ENCODE measurements around the gene TUT7.

DNA sequence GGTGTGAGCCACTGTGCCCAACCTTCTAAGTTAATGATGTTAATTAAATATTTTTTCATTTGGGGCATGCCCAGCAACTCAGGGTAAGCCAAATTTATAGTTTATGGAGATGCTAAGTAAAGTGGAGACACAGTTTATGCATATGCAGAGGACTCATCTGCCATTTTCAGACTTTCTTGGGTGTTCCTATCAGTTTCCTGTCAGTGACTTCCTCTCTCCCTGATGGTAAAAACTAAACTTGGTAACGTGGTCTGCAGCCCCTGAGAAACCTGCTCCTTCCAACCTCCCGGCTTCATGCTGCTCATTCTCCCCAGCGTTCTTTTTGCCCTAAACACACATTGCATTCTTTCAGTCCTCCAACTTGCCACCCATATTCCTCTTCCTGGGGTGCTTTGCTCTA, 48.4 kb upstream of the TUT7 start:
- TF ChIP-seq, protein P1, sequence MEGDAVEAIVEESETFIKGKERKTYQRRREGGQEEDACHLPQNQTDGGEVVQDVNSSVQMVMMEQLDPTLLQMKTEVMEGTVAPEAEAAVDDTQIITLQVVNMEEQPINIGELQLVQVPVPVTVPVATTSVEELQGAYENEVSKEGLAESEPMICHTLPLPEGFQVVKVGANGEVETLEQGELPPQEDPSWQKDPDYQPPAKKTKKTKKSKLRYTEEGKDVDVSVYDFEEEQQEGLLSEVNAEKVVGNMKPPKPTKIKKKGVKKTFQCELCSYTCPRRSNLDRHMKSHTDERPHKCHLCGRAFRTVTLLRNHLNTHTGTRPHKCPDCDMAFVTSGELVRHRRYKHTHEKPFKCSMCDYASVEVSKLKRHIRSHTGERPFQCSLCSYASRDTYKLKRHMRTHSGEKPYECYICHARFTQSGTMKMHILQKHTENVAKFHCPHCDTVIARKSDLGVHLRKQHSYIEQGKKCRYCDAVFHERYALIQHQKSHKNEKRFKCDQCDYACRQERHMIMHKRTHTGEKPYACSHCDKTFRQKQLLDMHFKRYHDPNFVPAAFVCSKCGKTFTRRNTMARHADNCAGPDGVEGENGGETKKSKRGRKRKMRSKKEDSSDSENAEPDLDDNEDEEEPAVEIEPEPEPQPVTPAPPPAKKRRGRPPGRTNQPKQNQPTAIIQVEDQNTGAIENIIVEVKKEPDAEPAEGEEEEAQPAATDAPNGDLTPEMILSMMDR (IDR thresholded peaks at IDR 0.05): no peak
- TF ChIP-seq EZH2 (IDR thresholded peaks at IDR 0.05): no peak
